Non-pigmented ciliary epithelial cell (primary cell): ENCODE data around the gene MPHOSPH8.
A peak's percentile ranks its signal among the peaks of the same experiment; 100 is the strongest.
"Not testable (repeated sequence)": the region's sequence is repeated elsewhere in the genome, so short reads cannot be mapped to it uniquely, and the experiment has no call there.

ENCODE experiments used
- DNase-seq: peaks from one replicate; pipeline ENCODE4 v3.0.0-alpha.2; 2010; ENCODE audit warnings: low read depth

MPHOSPH8 gene

GRCh38 chr13:19634256-19634740 is 839 bp downstream of the MPHOSPH8 start:
- DNase-seq, result no peak

- DNase-seq, result not testable (repeated sequence)
Observed at GRCh38 chr13:19635926-19636325, 2.5 kb downstream of the MPHOSPH8 start.

GRCh38 chr13:19643652-19644051 is 10.2 kb downstream of the MPHOSPH8 start:
- DNase-seq, result no peak

GRCh38 chr13:19645000-19645399 is 11.5 kb downstream of the MPHOSPH8 start:
- no peak for DNase-seq

- DNase-seq, result no peak
Observed at GRCh38 chr13:19646063-19646462, 12.6 kb downstream of the MPHOSPH8 start.

- no peak for DNase-seq
Observed at GRCh38 chr13:19650742-19651141, 17.3 kb downstream of the MPHOSPH8 start.

- DNase-seq, result no peak
Observed at GRCh38 chr13:19657872-19658591, 24.6 kb downstream of the MPHOSPH8 start.

GRCh38 chr13:19658831-19659230 is 25.4 kb downstream of the MPHOSPH8 start:
- DNase-seq, result no peak

GRCh38 chr13:19661126-19661525 is 27.7 kb downstream of the MPHOSPH8 start:
- no peak for DNase-seq

- DNase-seq, result no peak
Observed at GRCh38 chr13:19661561-19661960, 28.1 kb downstream of the MPHOSPH8 start.

GRCh38 chr13:19663416-19663979 is 30.0 kb downstream of the MPHOSPH8 start:
- DNase-seq, result no peak

- no peak for DNase-seq
Observed at GRCh38 chr13:19664481-19665230, 31.2 kb downstream of the MPHOSPH8 start.

GRCh38 chr13:19665427-19665859 is 32.0 kb downstream of the MPHOSPH8 start:
- DNase-seq, result no peak

- DNase-seq, result no peak
Observed at GRCh38 chr13:19668778-19669177, 35.3 kb downstream of the MPHOSPH8 start.

GRCh38 chr13:19670147-19670546 is 36.7 kb downstream of the MPHOSPH8 start:
- no peak for DNase-seq

- DNase-seq, result no peak
Observed at GRCh38 chr13:19672990-19673389, 39.5 kb downstream of the MPHOSPH8 start.

GRCh38 chr13:19673473-19674430 is 40.3 kb downstream of the MPHOSPH8 start:
- DNase-seq, result no peak

- no peak for DNase-seq
Observed at GRCh38 chr13:19674898-19675297, 41.4 kb downstream of the MPHOSPH8 start.

GRCh38 chr13:19676168-19676567 is 42.7 kb downstream of the MPHOSPH8 start:
- DNase-seq, result no peak

GRCh38 chr13:19680751-19681150 is 47.3 kb downstream of the MPHOSPH8 start:
- peak; percentile 50 for DNase-seq

- no peak for DNase-seq
Observed at GRCh38 chr13:19681517-19681916, 48.1 kb downstream of the MPHOSPH8 start.

GRCh38 chr13:19685034-19685433 is 51.6 kb downstream of the MPHOSPH8 start:
- no peak for DNase-seq
